MM.1S (cell line): ENCODE results near the gene DHH.

ENCODE experiments used
- DNase-seq: peaks from one replicate; pipeline ENCODE4 v3.0.0-alpha.2; 2015
- H2AFZ ChIP-seq: fragments of 300-600 bp; sonication (generic); 2 replicates; pipeline ENCODE4 v1.6.0; 2016; ENCODE audit warnings: antibody characterized with exemption, low read length
- H3F3A ChIP-seq: fragments of 300-600 bp; sonication (generic); 2 replicates; pipeline ENCODE4 v1.6.1; 2016; ENCODE audit warnings: mild to moderate bottlenecking, antibody characterized with exemption, low read length, moderate library complexity, mixed read lengths; ENCODE audit not compliant: insufficient read depth
- H3K27ac ChIP-seq: fragments of 300-600 bp; sonication (generic); 2 replicates; pipeline ENCODE4 v1.5.1; 2016; ENCODE audit warnings: mild to moderate bottlenecking, low read length
- H3K27me3 ChIP-seq: fragments of 300-600 bp; sonication (generic); replicated peaks from 2 replicates; pipeline ENCODE4 v1.6.0; 2016; ENCODE audit warnings: low read length; ENCODE audit not compliant: insufficient read depth
- H3K36me3 ChIP-seq: fragments of 300-600 bp; sonication (generic); replicated peaks from 2 replicates; pipeline ENCODE4 v1.6.1; 2016; ENCODE audit warnings: mild to moderate bottlenecking, low read length, mixed read lengths; ENCODE audit not compliant: insufficient read depth
- H3K4me1 ChIP-seq: fragments of 300-600 bp; sonication (generic); 2 replicates; pipeline ENCODE4 v1.6.1; 2016; ENCODE audit warnings: low read length, mixed read lengths
- H3K4me2 ChIP-seq: fragments of 300-600 bp; sonication (generic); 2 replicates; pipeline ENCODE4 v1.6.0; 2016; ENCODE audit warnings: low read depth, low read length
- H3K4me3 ChIP-seq: fragments of 300-600 bp; sonication (generic); 2 replicates; pipeline ENCODE4 v1.5.1; 2016; ENCODE audit warnings: low read length, mixed read lengths
- H3K79me2 ChIP-seq: fragments of 300-600 bp; sonication (generic); 2 replicates; pipeline ENCODE4 v1.6.1; 2016; ENCODE audit warnings: mixed run types, low read length, mixed read lengths
- H3K9ac ChIP-seq: fragments of 300-600 bp; sonication (generic); 2 replicates; pipeline ENCODE4 v1.6.1; 2016; ENCODE audit warnings: low read length, mixed read lengths
- H3K9me2 ChIP-seq: fragments of 300-600 bp; sonication (generic); replicated peaks from 2 replicates; pipeline ENCODE4 v1.6.1; 2016; ENCODE audit warnings: mild to moderate bottlenecking, low read length, mixed read lengths; ENCODE audit not compliant: insufficient read depth
- H3K9me3 ChIP-seq: fragments of 300-600 bp; sonication (generic); replicated peaks from 2 replicates; pipeline ENCODE4 v1.6.1; 2016; ENCODE audit warnings: mild to moderate bottlenecking, low read length, mixed read lengths; ENCODE audit not compliant: insufficient read depth
- H4K20me1 ChIP-seq: fragments of 300-600 bp; sonication (generic); 2 replicates; pipeline ENCODE4 v1.6.1; 2016; ENCODE audit warnings: mild to moderate bottlenecking, low read length, moderate library complexity, mixed read lengths; ENCODE audit not compliant: insufficient read depth
- CTCF ChIP-seq: fragments of 300-600 bp; sonication (generic); IDR thresholded peaks from 2 replicates; pipeline ENCODE4 v1.5.1; 2016; ENCODE audit warnings: antibody characterized with exemption, low read length, mixed read lengths
- EZH2 ChIP-seq: fragments of 300-600 bp; sonication (generic); optimal IDR thresholded peaks from 2 replicates; pipeline ENCODE3; 2017; ENCODE audit warnings: low read depth, mild to moderate bottlenecking, antibody characterized with exemption, low read length, mixed read lengths
- EZH2phosphoT487 ChIP-seq: fragments of 300-600 bp; sonication (generic); IDR thresholded peaks from 2 replicates; pipeline ENCODE4 v1.6.1; 2018; ENCODE audit warnings: antibody characterized with exemption, low read length

DHH gene

DNA sequence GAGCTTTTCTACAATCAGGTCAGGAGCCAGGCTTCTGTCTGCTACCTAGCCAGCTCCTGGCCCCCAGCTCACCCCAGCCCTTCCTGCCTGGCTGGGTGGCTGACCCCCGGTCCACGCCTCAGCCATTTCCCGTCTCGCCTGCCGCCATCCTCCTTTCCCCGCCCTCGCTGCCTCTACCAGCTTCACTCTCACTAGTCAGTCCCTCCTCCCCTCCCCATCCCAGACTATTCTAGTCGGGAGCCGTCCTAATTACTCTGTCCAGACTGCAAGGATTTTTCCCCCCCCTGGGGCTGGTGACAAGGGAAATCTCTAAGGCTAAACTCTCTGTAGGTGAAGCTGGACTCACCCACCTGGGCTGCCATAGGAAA, 825 bp downstream of the DHH start:
- TF ChIP-seq EZH2phosphoT487 (no peak), EZH2 (no peak), CTCF (no peak)
- H3K9me2 ChIP-seq = no peaks in the 10 kb centered on the region
- H3K4me3 ChIP-seq = no peak overlapping the region
- no peaks in the 10 kb centered on the region for H3K36me3 ChIP-seq
- H3K9ac ChIP-seq = no peak overlapping the region
- no peaks in the 10 kb centered on the region for H4K20me1 ChIP-seq
- no peaks in the 10 kb centered on the region for H3K79me2 ChIP-seq
- no peak overlapping the region for H3K27ac ChIP-seq
- H2AFZ ChIP-seq = no peak overlapping the region
- no peaks in the 10 kb centered on the region for H3K9me3 ChIP-seq
- no peak overlapping the region for H3K4me2 ChIP-seq
- no peak for DNase-seq
- no peaks in the 10 kb centered on the region for H3F3A ChIP-seq
- H3K27me3 ChIP-seq = peaks cover 66% of the 10 kb centered on the region
- H3K4me1 ChIP-seq = no peaks in the 10 kb centered on the region

DNA sequence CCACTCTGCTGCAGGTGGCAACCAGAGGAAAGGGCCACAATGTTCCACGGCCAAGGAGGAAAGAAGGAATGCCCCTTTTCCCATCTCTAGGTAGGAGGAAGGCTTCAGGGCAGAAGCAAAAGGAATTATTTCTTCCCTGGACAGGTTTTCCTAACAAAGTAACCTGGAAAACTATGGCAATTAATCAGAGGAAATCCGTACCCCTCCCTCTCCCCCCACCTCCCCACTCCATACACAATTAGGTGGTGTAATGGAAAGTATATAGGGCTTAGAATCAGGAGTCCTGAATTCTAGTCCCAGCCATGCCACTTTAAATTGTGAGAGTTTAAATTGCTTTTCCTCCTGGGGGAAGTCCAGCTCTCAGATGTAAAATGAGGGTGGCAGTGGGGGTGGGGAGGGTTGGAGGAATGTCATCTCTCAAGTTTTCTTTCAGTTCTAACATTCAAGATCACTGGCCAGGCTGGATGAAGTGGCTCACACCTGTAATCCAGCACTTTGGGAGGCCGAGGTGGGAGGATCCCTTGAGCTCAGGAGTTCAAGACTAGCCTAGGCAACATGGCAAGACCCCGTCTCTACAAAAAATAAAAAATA, 1.7 kb downstream of the DHH start:
- DNase-seq = no peak
- no peaks in the 10 kb centered on the region for H3K79me2 ChIP-seq
- peaks cover 2% of the 10 kb centered on the region for H3K4me1 ChIP-seq
- no peaks in the 10 kb centered on the region for H3K9me3 ChIP-seq
- no peaks in the 10 kb centered on the region for H3F3A ChIP-seq
- no peak overlapping the region; the same call in 1 of the 2 replicates for H3K4me2 ChIP-seq
- H4K20me1 ChIP-seq = no peaks in the 10 kb centered on the region
- H3K4me3 ChIP-seq = no peak overlapping the region
- no peaks in the 10 kb centered on the region for H3K36me3 ChIP-seq
- TF ChIP-seq EZH2phosphoT487 (no peak), CTCF (no peak), EZH2 (no peak)
- H3K27me3 ChIP-seq = peaks cover 70% of the 10 kb centered on the region
- H2AFZ ChIP-seq = no peak overlapping the region
- no peak overlapping the region for H3K27ac ChIP-seq
- H3K9me2 ChIP-seq = no peaks in the 10 kb centered on the region
- no peak overlapping the region for H3K9ac ChIP-seq

DNA sequence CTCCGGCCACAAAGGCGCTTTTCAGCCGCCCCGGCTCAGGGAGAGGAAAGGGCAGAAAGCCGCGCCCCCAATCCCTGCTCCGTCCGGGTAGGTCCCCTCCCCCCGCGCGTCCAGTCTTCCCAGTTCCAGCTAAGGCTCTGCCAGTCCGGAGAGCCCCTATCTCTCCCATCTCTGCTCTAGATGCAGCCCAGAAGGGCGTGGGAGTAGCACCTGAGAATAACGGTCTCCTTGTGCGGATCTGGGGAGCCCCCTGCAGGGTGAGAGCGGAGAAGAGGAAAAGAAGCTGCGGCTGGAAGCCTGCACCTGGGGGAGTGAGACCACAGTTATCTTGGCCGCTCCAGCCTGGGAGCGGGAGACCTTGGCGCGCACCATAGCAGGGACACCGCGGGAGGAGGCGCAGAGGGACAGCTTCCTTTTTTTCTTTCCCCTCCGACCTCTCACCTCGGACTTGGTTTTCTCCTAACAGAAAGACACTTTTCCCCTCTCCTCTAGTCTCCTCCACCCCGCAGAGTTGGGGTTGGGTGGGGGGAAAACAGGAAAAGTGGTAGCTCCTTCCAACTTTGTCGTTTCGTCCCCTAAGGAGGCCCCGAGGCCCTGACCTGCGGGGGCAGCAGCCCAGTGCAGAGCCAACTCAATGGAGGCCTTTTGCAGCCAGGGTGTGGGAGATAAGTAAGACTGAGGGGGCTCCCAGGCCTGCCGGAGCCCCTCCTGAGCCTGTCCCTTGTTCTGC, 2.4 kb downstream of the DHH start:
- Histone ChIP-seq H3K9me2 (no peaks in the 10 kb centered on the region), H3K4me2 (peak overlapping the region; percentile 64), H3K4me1 (peaks cover 5% of the 10 kb centered on the region), H3K79me2 (no peaks in the 10 kb centered on the region), H3K36me3 (no peaks in the 10 kb centered on the region), H3K4me3 (peak overlapping the region; percentile 35; the same call in 1 of the 2 replicates), H2AFZ (no peak overlapping the region), H3F3A (no peaks in the 10 kb centered on the region), H4K20me1 (no peaks in the 10 kb centered on the region), H3K9ac (no peak overlapping the region), H3K27ac (no peak overlapping the region), H3K27me3 (peaks cover 70% of the 10 kb centered on the region), H3K9me3 (no peaks in the 10 kb centered on the region)
- TF ChIP-seq EZH2phosphoT487 (no peak), EZH2 (no peak), CTCF (peak; percentile 50)
- DNase-seq = peak; percentile 40
